ENCODE measurements around the gene MLEC. TPM values are rescaled to one million over a fixed set of nuclear protein-coding genes. Genes with fewer than 3 reads are reported as not detected.

Gene MLEC
- total RNA-seq, 3 donors from 2014 or later = 67.6 to 75.4 (median 67.8) TPM

- H3K27me3 ChIP-seq = no peaks in the 10 kb centered on the region
- intact Hi-C loops (cut with DNase I; ENCODE audit: low total_unique reads) = no loop called here
- no peak overlapping the region for H3K4me3 ChIP-seq
- TF ChIP-seq CTCF (IDR thresholded peaks at IDR 0.05) = no peak
- TF ChIP-seq POLR2A (IDR thresholded peaks at IDR 0.05) = no peak
- TF ChIP-seq POLR2AphosphoS5 (IDR thresholded peaks at IDR 0.05) = no peak
- DNase-seq (ENCODE audit: low spot score in 2 of 2) = no peak
- H3K9me3 ChIP-seq = no peaks in the 10 kb centered on the region
- no peaks in the 10 kb centered on the region for H3K36me3 ChIP-seq
- H3K4me1 ChIP-seq = no peaks in the 10 kb centered on the region
- no peak overlapping the region for H3K27ac ChIP-seq
These were observed 15.7 kb downstream of the MLEC start for GRCh38 chr12:120702637-120703036.

- DNase-seq (ENCODE audit: low spot score in 2 of 2) = no peak
- Histone ChIP-seq H3K27me3 (no peaks in the 10 kb centered on the region), H3K9me3 (no peaks in the 10 kb centered on the region), H3K4me3 (no peak overlapping the region), H3K27ac (peak overlapping the region in 1 of 2 donors; percentile 11), H3K36me3 (no peaks in the 10 kb centered on the region), H3K4me1 (no peaks in the 10 kb centered on the region)
- TF ChIP-seq CTCF (IDR thresholded peaks at IDR 0.05) = no peak
- TF ChIP-seq POLR2AphosphoS5 (IDR thresholded peaks at IDR 0.05) = no peak
- TF ChIP-seq POLR2A (IDR thresholded peaks at IDR 0.05) = no peak
- intact Hi-C loops (cut with DNase I; ENCODE audit: low total_unique reads) = no loop called here
These were observed 16.5 kb downstream of the MLEC start for GRCh38 chr12:120703311-120703942.

- no peaks in the 10 kb centered on the region for H3K36me3 ChIP-seq
- no peak overlapping the region for H3K4me3 ChIP-seq
- intact Hi-C loops (cut with DNase I; ENCODE audit: low total_unique reads) = no loop called here
- no peaks in the 10 kb centered on the region for H3K9me3 ChIP-seq
- no peaks in the 10 kb centered on the region for H3K27me3 ChIP-seq
- no peak overlapping the region for H3K27ac ChIP-seq
- DNase-seq (ENCODE audit: low spot score in 2 of 2) = no peak
- no peaks in the 10 kb centered on the region for H3K4me1 ChIP-seq
- TF ChIP-seq POLR2AphosphoS5 (IDR thresholded peaks at IDR 0.05) (no peak), CTCF (IDR thresholded peaks at IDR 0.05) (no peak), POLR2A (IDR thresholded peaks at IDR 0.05) (no peak)
These were observed 18.7 kb downstream of the MLEC start for GRCh38 chr12:120705618-120706017.

- no peaks in the 10 kb centered on the region for H3K4me1 ChIP-seq
- no peak for TF ChIP-seq POLR2AphosphoS5 (IDR thresholded peaks at IDR 0.05)
- no peak for TF ChIP-seq POLR2A (IDR thresholded peaks at IDR 0.05)
- no peak for TF ChIP-seq CTCF (IDR thresholded peaks at IDR 0.05)
- no peaks in the 10 kb centered on the region for H3K27me3 ChIP-seq
- H3K4me3 ChIP-seq = no peak overlapping the region
- DNase-seq (ENCODE audit: low spot score in 2 of 2) = no peak
- no peaks in the 10 kb centered on the region for H3K9me3 ChIP-seq
- intact Hi-C loops (cut with DNase I; ENCODE audit: low total_unique reads) = no loop called here
- no peaks in the 10 kb centered on the region for H3K36me3 ChIP-seq
- H3K27ac ChIP-seq = no peak overlapping the region
These were observed 19.1 kb downstream of the MLEC start for GRCh38 chr12:120706029-120706428.

- TF ChIP-seq POLR2AphosphoS5 (IDR thresholded peaks at IDR 0.05) (no peak), POLR2A (IDR thresholded peaks at IDR 0.05) (no peak), CTCF (IDR thresholded peaks at IDR 0.05) (no peak)
- no peak overlapping the region for H3K27ac ChIP-seq
These were observed 21.7 kb downstream of the MLEC start for GRCh38 chr12:120708651-120709050.

More at GRCh38 chr12:120708651-120709050, 21.7 kb downstream of the MLEC start:
- no peaks in the 10 kb centered on the region for H3K27me3 ChIP-seq
- peaks cover 0 to 3% of the 10 kb centered on the region in 2 donors for H3K4me1 ChIP-seq
- intact Hi-C loops (cut with DNase I; ENCODE audit: low total_unique reads) = no loop called here
- DNase-seq (ENCODE audit: low spot score in 2 of 2) = no peak
- H3K9me3 ChIP-seq = no peaks in the 10 kb centered on the region
- H3K4me3 ChIP-seq = no peak overlapping the region
- no peaks in the 10 kb centered on the region for H3K36me3 ChIP-seq

Measured in breast epithelium (tissue), 4 donors.